GM18505 (cell line): ENCODE data around the gene SMARCC1.
"Not testable (repeated sequence)": the region's sequence is repeated elsewhere in the genome, so short reads cannot be mapped to it uniquely, and the experiment has no call there.

Source experiments
- ATAC-seq: cut with Tn5 transposase; IDR thresholded peaks from one replicate; pipeline ENCODE4 v1.9.1; 2021; ENCODE audit not compliant: unreplicated experiment
- POLR2A ChIP-seq: IDR thresholded peaks from 4 replicates; pipeline ENCODE4 v1.6.1; 2011; ENCODE audit warnings: borderline replicate concordance; ENCODE audit not compliant: insufficient read depth, insufficient read length; ENCODE audit errors: extremely low read depth

The SMARCC1 gene

GRCh38 chr3:47791193-47791855 is 9.6 kb upstream of the SMARCC1 start:
- ATAC-seq: no peak
- TF ChIP-seq POLR2A: no peak

- TF ChIP-seq POLR2A: no peak
- ATAC-seq: no peak
Observed at GRCh38 chr3:47783673-47784072, 2.0 kb upstream of the SMARCC1 start.

GRCh38 chr3:47782446-47783308 is 984 bp upstream of the SMARCC1 start:
- no peak for TF ChIP-seq POLR2A
- ATAC-seq: no peak

GRCh38 chr3:47780741-47781684 is 680 bp downstream of the SMARCC1 start:
- ATAC-seq: peak; percentile 31
- no peak for TF ChIP-seq POLR2A

GRCh38 chr3:47778746-47779145 is 2.9 kb downstream of the SMARCC1 start:
- no peak for TF ChIP-seq POLR2A
- no peak for ATAC-seq

GRCh38 chr3:47772788-47773187 is 8.9 kb downstream of the SMARCC1 start:
- no peak for ATAC-seq
- TF ChIP-seq POLR2A: no peak

GRCh38 chr3:47772047-47772446 is 9.6 kb downstream of the SMARCC1 start:
- TF ChIP-seq POLR2A: no peak
- no peak for ATAC-seq

- ATAC-seq: no peak
- TF ChIP-seq POLR2A: no peak
Observed at GRCh38 chr3:47766186-47766585, 15.5 kb downstream of the SMARCC1 start.

GRCh38 chr3:47762233-47762632 is 19.5 kb downstream of the SMARCC1 start:
- no peak for ATAC-seq
- no peak for TF ChIP-seq POLR2A

- ATAC-seq: no peak
Observed at GRCh38 chr3:47761046-47761445, 20.6 kb downstream of the SMARCC1 start.

GRCh38 chr3:47760207-47760606 is 21.5 kb downstream of the SMARCC1 start:
- not testable (repeated sequence) for ATAC-seq

More at GRCh38 chr3:47761046-47761445, 20.6 kb downstream of the SMARCC1 start:
- TF ChIP-seq POLR2A: no peak

GRCh38 chr3:47758261-47759025 is 23.2 kb downstream of the SMARCC1 start:
- TF ChIP-seq POLR2A: no peak
- ATAC-seq: no peak

GRCh38 chr3:47752716-47753115 is 29.0 kb downstream of the SMARCC1 start:
- no peak for ATAC-seq
- TF ChIP-seq POLR2A: no peak

- not testable (repeated sequence) for ATAC-seq
Observed at GRCh38 chr3:47750811-47751354, 30.8 kb downstream of the SMARCC1 start.
